H1 (cell line): ENCODE results near the gene MRPS27. TPM values are rescaled to one million over a fixed set of nuclear protein-coding genes. Genes with fewer than 3 reads are reported as not detected.

Experiments used
- CTCF ChIA-PET: fragments of 300-600 bp; sonication (Branson Sonifier 250); formaldehyde crosslinking; loops from one replicate; lab custom pipeline; 2021; ENCODE audit not compliant: partially characterized antibody; lab: Charles Lee
- POLR2A ChIA-PET: fragments of 300-600 bp; sonication (Branson Sonifier 250); formaldehyde crosslinking; loops from one replicate; lab custom pipeline; 2021; ENCODE audit warnings: inconsistent platforms; ENCODE audit not compliant: partially characterized antibody; lab: Charles Lee
- DNase-seq, 2 experiments: peaks; one replicate each; pipeline versions ENCODE4 v3.0.0 to v3.0.0-alpha.2; 2010 to 2022; ENCODE audit warnings: low spot score in 2 of 2, low read depth in 1 of 2, mixed read lengths in 1 of 2
- FAIRE-seq: peaks from 2 replicates; lab custom pipeline; 2011; peaks lifted over from hg19 to GRCh38; lab: Jason Lieb, UNC
- H2AFZ ChIP-seq: 2 replicates; pipeline ENCODE4 v1.8.1; 2012; ENCODE audit warnings: low read length, inconsistent platforms
- H2AK5ac ChIP-seq: 2 replicates; pipeline ENCODE4 v1.6.1; 2013; ENCODE audit warnings: low read depth, low read length
- H2BK120ac ChIP-seq: replicated peaks from 2 replicates; pipeline ENCODE3; 2013; ENCODE audit warnings: low read depth, low read length, inconsistent platforms
- H2BK12ac ChIP-seq: 2 replicates; pipeline ENCODE4 v1.6.1; 2013; ENCODE audit warnings: low read depth, low read length
- H2BK15ac ChIP-seq: 2 replicates; pipeline ENCODE4 v1.6.1; 2013; ENCODE audit warnings: low read length
- H2BK20ac ChIP-seq: 2 replicates; pipeline ENCODE4 v1.6.1; 2013; ENCODE audit warnings: low read length
- H2BK5ac ChIP-seq: 2 replicates; pipeline ENCODE4 v1.6.1; 2013; ENCODE audit warnings: low read depth, low read length
- H3K14ac ChIP-seq: 2 replicates; pipeline ENCODE4 v1.6.1; 2013; ENCODE audit warnings: inconsistent platforms; ENCODE audit not compliant: insufficient read length
- H3K18ac ChIP-seq: 2 replicates; pipeline ENCODE4 v1.6.1; 2013; ENCODE audit warnings: low read length; ENCODE audit errors: extremely low read depth
- H3K23ac ChIP-seq: 2 replicates; pipeline ENCODE4 v1.6.1; 2013; ENCODE audit warnings: inconsistent platforms; ENCODE audit not compliant: insufficient read length
- H3K23me2 ChIP-seq: 2 replicates; pipeline ENCODE4 v1.6.1; 2013; ENCODE audit warnings: low read depth, low read length
- H3K27ac ChIP-seq: 2 replicates; pipeline ENCODE4 v1.6.1; 2011; ENCODE audit warnings: low read depth, low read length, inconsistent platforms
- H3K27me3 ChIP-seq, 4 experiments: replicated peaks in 1 of 4; 1 replicate in 1 of 4; 2 replicates in 3 of 4; pipeline versions ENCODE4 v1.6.1 to v1.8.1; 2011 to 2013; ENCODE audit warnings: low read length in 3 of 4, mild to moderate bottlenecking in 3 of 4, inconsistent platforms in 2 of 4, mixed read lengths in 2 of 4, moderate library complexity in 1 of 4; ENCODE audit not compliant: control insufficient read depth in 3 of 4, insufficient read depth in 3 of 4; ENCODE audit errors: extremely low read depth in 1 of 4
- H3K36me3 ChIP-seq, 4 experiments: 2 replicates each; pipeline versions ENCODE4 v1.6.1 to v1.8.1; 2011 to 2013; ENCODE audit warnings: mild to moderate bottlenecking in 4 of 4, low read length in 3 of 4, moderate library complexity in 2 of 4, control low read depth in 1 of 4, inconsistent platforms in 1 of 4; ENCODE audit not compliant: insufficient read depth in 4 of 4, control insufficient read depth in 2 of 4
- H3K4ac ChIP-seq: replicated peaks from 2 replicates; pipeline ENCODE3; 2013; ENCODE audit warnings: low read length, low read depth, mixed read lengths, inconsistent platforms; ENCODE audit not compliant: insufficient read length
- H3K4me1 ChIP-seq, 4 experiments: replicated peaks in 1 of 4; 1 replicate in 1 of 4; 2 replicates in 3 of 4; pipeline versions ENCODE4 v1.6.1 to v1.8.1; 2011 to 2013; ENCODE audit warnings: low read length in 3 of 4, inconsistent platforms in 2 of 4, mixed read lengths in 1 of 4; ENCODE audit not compliant: insufficient read depth in 4 of 4, control insufficient read depth in 3 of 4
- H3K4me2 ChIP-seq, 2 experiments: 2 replicates each; pipeline versions ENCODE4 v1.6.1 to v1.8.1; 2011 to 2013; ENCODE audit warnings: low read depth in 2 of 2, low read length in 2 of 2, control low read depth in 1 of 2, inconsistent platforms in 1 of 2, mild to moderate bottlenecking in 1 of 2; ENCODE audit not compliant: insufficient read depth in 1 of 2
- H3K4me3 ChIP-seq, 4 experiments: fragments of 200-600, 300-600 bp in 1 of 4; sonication (generic), shearing (Covaris generic), sonication (Bioruptor Twin) in 1 of 4; 2 replicates each; pipeline versions ENCODE4 v1.5.1 to v1.8.1; 2011 to 2016; ENCODE audit warnings: low read length in 4 of 4, low read depth in 3 of 4, control low read depth in 2 of 4, inconsistent platforms in 2 of 4, mild to moderate bottlenecking in 2 of 4, mixed read lengths in 1 of 4, moderate library complexity in 1 of 4; ENCODE audit not compliant: insufficient read depth in 2 of 4; ENCODE audit errors: extremely low read depth in 1 of 4
- H3K56ac ChIP-seq: replicated peaks from 2 replicates; pipeline ENCODE3; 2013; ENCODE audit warnings: low read depth, mild to moderate bottlenecking, mixed read lengths, low read length, inconsistent platforms; ENCODE audit not compliant: insufficient read length
- H3K79me1 ChIP-seq: 2 replicates; pipeline ENCODE4 v1.6.1; 2013; ENCODE audit warnings: low read depth, low read length, control low read depth
- H3K79me2 ChIP-seq, 2 experiments: 2 replicates each; pipeline versions ENCODE4 v1.6.1 to v1.8.1; 2012 to 2013; ENCODE audit warnings: low read length in 2 of 2, mild to moderate bottlenecking in 2 of 2, inconsistent platforms in 1 of 2; ENCODE audit not compliant: insufficient read depth in 2 of 2, control insufficient read depth in 1 of 2
- H3K9ac ChIP-seq, 4 experiments: replicated peaks in 1 of 4; 1 replicate in 1 of 4; 2 replicates in 3 of 4; pipeline versions ENCODE4 v1.6.1 to v1.8.1; 2011 to 2013; ENCODE audit warnings: low read depth in 3 of 4, low read length in 3 of 4, control low read depth in 2 of 4, mild to moderate bottlenecking in 2 of 4, moderate library complexity in 2 of 4, inconsistent platforms in 1 of 4; ENCODE audit errors: extremely low read depth in 1 of 4
- H3K9me3 ChIP-seq, 2 experiments: 2 replicates each; pipeline versions ENCODE4 v1.6.1 to v1.8.1; 2012 to 2013; ENCODE audit warnings: mild to moderate bottlenecking in 2 of 2, moderate library complexity in 2 of 2, control low read depth in 1 of 2, inconsistent platforms in 1 of 2, low read depth in 1 of 2, low read length in 1 of 2, mixed read lengths in 1 of 2; ENCODE audit not compliant: insufficient read depth in 2 of 2
- H4K20me1 ChIP-seq, 2 experiments: replicated peaks in 1 of 2; 2 replicates each; pipeline versions ENCODE3 to v1.8.1; 2011 to 2013; ENCODE audit warnings: inconsistent platforms in 2 of 2, low read length in 2 of 2, mild to moderate bottlenecking in 1 of 2; ENCODE audit not compliant: insufficient read depth in 2 of 2, control insufficient read depth in 1 of 2
- H4K5ac ChIP-seq: 2 replicates; pipeline ENCODE4 v1.6.1; 2013; ENCODE audit warnings: low read length, low read depth, mixed read lengths, inconsistent platforms; ENCODE audit not compliant: insufficient read length
- H4K8ac ChIP-seq: 2 replicates; pipeline ENCODE4 v1.8.0; 2013; ENCODE audit warnings: mild to moderate bottlenecking, moderate library complexity, low read length, inconsistent platforms; ENCODE audit not compliant: insufficient read depth; ENCODE audit errors: extremely low read depth
- H4K91ac ChIP-seq: replicated peaks from 2 replicates; pipeline ENCODE3; 2013; ENCODE audit warnings: low read length, mixed read lengths, inconsistent platforms; ENCODE audit not compliant: insufficient read length
- CBX8 ChIP-seq: fragments of 300-800, 300-1000 bp; sonication (generic); IDR thresholded peaks from 2 replicates; pipeline ENCODE4 v1.7.1; 2016; ENCODE audit warnings: low read depth, low read length, borderline replicate concordance
- YY1 ChIP-seq: IDR thresholded peaks from 2 replicates; pipeline ENCODE4 v1.6.1; 2011; ENCODE audit warnings: low read depth, mild to moderate bottlenecking, low read length
- WGBS, 2 experiments: shearing (Covaris generic) in 1 of 2; methylation state at CpG; one replicate each; pipeline versions ENCODE4 v1.1.6 to v1.1.7; 2013 to 2015; ENCODE audit warnings: low lambda C conversion rate in 2 of 2, mixed read lengths in 2 of 2, inconsistent platforms in 1 of 2, low coverage in 1 of 2, missing lambda C conversion rate in 1 of 2; ENCODE audit not compliant: insufficient replicate concordance in 2 of 2, insufficient coverage in 1 of 2, insufficient read length in 1 of 2; ENCODE audit errors: extremely low coverage in 1 of 2, missing lambda C conversion rate in 1 of 2; 5-methylcytosine and 5-hydroxymethylcytosine counted together
- polyA plus RNA-seq, 7 experiments: library from polyadenylated mRNA; depleted of rRNA in 3 of 7; stranded (reverse) in 5 of 7; unstranded in 2 of 7; fragments of >200 nt in 5 of 7; fragments of 200-250 nt in 2 of 7; gene quantifications; 1 replicate in 5 of 7; 2 replicates in 1 of 7; 4 replicates in 1 of 7; pipeline versions ENCODE4 v1.2.1 to v1.2.3, GENCODE V29; 2011 to 2013; ENCODE audit warnings: missing spikeins in 2 of 7, mixed read lengths in 2 of 7
- total RNA-seq: library from RNA; stranded (reverse); fragmentation: NEBNext Ultra II Directional; extraction: Animal tissue kit (Norgen Biotek cat#: 25700); gene quantifications from 2 replicates; pipeline ENCODE4 v1.2.1, GENCODE V29; 2021

The MRPS27 gene
- total and polyA plus RNA-seq, 2 of the 8 experiments (the other 6 are each of a cell fraction or from before 2014, with no cell fraction given) = 93.2 to 102 TPM

DNA sequence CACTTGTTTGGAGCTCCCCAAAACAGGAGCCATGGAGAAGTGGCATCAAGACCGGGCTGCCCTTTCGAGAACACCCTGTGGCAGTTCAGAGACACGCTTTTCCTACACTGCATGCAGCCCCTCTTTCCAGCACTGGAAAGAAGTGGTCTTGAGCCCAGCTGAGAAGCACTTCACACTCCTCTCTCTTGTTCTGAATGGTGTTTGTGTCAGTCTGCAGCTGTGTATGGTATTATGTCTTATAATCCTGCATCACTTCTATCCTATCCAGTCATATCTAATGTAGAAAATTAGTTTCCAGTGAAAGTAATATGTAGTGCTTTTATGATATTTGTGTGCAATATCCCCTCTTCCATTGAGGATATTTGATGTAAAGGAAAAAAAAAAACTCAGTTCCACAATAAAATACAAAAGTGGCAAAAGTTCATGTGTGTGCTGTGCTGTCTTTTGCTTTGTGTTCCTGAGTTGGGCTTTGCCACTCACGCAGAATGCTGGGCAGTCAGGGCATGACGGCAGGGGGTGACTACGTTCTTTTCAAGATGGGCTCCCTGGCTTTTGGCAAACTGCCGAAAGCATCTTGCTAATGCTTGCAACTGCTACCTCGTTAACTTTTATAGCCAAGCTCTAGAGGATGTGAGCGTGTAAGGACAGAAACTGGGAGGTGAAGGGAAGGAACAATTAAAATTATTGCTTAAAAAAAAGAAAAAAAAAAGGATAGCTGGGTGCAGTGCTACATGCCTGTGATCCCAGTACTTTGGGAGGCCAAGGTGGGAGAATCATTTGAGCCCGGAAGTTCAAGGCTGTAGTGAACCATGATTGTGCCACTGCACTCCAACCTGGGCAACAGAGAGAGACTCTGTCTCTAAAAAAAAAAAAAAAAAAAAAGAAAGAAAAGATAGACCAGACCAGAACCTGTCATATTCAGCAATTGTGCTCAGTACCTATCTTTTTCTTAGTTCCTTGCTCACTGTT lies 110.6 kb downstream of the MRPS27 start:
- H4K5ac ChIP-seq = no peak overlapping the region
- no peak overlapping the region for H3K18ac ChIP-seq
- no peak overlapping the region for H4K8ac ChIP-seq
- H3K14ac ChIP-seq = no peak overlapping the region
- H3K27ac ChIP-seq = no peak overlapping the region
- peak; percentile 68; the same call in 1 of the 2 replicates for TF ChIP-seq YY1
- TF ChIP-seq CBX8 = no peak
- H3K56ac ChIP-seq = no peak overlapping the region
- H2AFZ ChIP-seq = no peak overlapping the region
- H3K79me2 ChIP-seq = no peaks in the 10 kb centered on the region
- no peaks in the 10 kb centered on the region for H3K79me1 ChIP-seq
- 66% methylated on average over 10 of the region's 10 CpGs; no CpG with 5 or more reads in 1 of the 2 experiments for WGBS, 2 experiments
- FAIRE-seq (peak; percentile 48), DNase-seq (peak in 1 of 2 experiments; percentile 7)
- peaks cover 0 to 3% of the 10 kb centered on the region in 2 experiments for H4K20me1 ChIP-seq
- H3K4me3 ChIP-seq = no peak overlapping the region
- H2BK120ac ChIP-seq = no peak overlapping the region
- H3K4me1 ChIP-seq = peaks cover 3 to 11% (median 6%) of the 10 kb centered on the region in 4 experiments; a peak in 5 of 7 replicates
- peak overlapping the region in 1 of 2 experiments; percentile 15; a peak in 1 of 4 replicates for H3K4me2 ChIP-seq
- no peak overlapping the region for H2BK5ac ChIP-seq
- H2AK5ac ChIP-seq = no peak overlapping the region
- no peak overlapping the region for H2BK12ac ChIP-seq
- H2BK20ac ChIP-seq = no peak overlapping the region
- no peaks in the 10 kb centered on the region for H3K9me3 ChIP-seq
- no peaks in the 10 kb centered on the region; the same call in 1 of the 2 replicates for H3K23me2 ChIP-seq
- ChIA-PET POLR2A (interaction anchor here (1.0 to 1.7 kb wide), 3 partner anchors 13 to 99 kb away, joined by 3 to 4 read pairs (median 4); no protein-coding TSS in a partner anchor), CTCF (interaction anchor here (0.9 to 2.2 kb wide), 3 partner anchors 20 to 71 kb away, joined by 3 to 8 read pairs (median 4); no protein-coding TSS in a partner anchor)
- H4K91ac ChIP-seq = no peak overlapping the region
- peaks cover 0 to 2% (median 0%) of the 10 kb centered on the region in 4 experiments; a peak in 1 of 7 replicates for H3K27me3 ChIP-seq
- H3K36me3 ChIP-seq = peaks cover 0 to 31% (median 13%) of the 10 kb centered on the region in 4 experiments; a peak in 6 of 8 replicates
- no peak overlapping the region for H3K23ac ChIP-seq
- no peak overlapping the region for H2BK15ac ChIP-seq
- H3K9ac ChIP-seq = no peak overlapping the region
- no peak overlapping the region for H3K4ac ChIP-seq
